Lower leg skin (tissue), 3 donors: ENCODE measurements around the gene CD164L2.

ENCODE experiments used
- POLR2A ChIP-seq, 2 donors: fragments of 450-650 bp; IDR thresholded peaks; one replicate each; pipeline ENCODE4 v1.6.1; 2016 to 2017; ENCODE audit warnings: antibody characterized with exemption in 2 of 2, mild to moderate bottlenecking in 1 of 2, moderate library complexity in 1 of 2
- TF ChIP-seq, protein P1 (sequence below), 3 donors: fragments of 450-650 bp; IDR thresholded peaks; one replicate each; pipeline ENCODE4 v1.5.1; 2016; ENCODE audit warnings: antibody characterized with exemption in 3 of 3, mild to moderate bottlenecking in 3 of 3, moderate library complexity in 2 of 3

DNA sequence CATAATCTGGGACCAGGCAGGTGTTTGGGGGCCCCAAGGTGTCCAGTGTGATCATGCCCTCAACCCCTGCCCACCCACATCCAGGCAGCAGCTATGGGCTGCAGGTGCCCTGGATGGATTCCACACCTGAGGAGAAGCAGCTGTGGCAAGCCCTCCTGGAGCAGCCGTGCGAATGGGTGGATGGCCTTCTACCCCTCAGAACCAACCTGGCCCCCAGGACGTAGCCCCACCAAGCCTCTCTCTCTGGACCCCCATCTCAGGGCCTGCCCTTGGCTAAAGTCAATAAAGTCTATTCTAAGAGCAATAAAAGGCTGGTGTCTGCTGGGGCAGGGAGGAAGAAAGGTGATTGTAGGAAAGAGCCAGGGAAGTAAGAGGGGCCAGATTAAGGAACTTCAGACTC, 29.5 kb downstream of the CD164L2 start:
- no peak for TF ChIP-seq POLR2A (IDR thresholded peaks at IDR 0.05)
- TF ChIP-seq, protein P1, sequence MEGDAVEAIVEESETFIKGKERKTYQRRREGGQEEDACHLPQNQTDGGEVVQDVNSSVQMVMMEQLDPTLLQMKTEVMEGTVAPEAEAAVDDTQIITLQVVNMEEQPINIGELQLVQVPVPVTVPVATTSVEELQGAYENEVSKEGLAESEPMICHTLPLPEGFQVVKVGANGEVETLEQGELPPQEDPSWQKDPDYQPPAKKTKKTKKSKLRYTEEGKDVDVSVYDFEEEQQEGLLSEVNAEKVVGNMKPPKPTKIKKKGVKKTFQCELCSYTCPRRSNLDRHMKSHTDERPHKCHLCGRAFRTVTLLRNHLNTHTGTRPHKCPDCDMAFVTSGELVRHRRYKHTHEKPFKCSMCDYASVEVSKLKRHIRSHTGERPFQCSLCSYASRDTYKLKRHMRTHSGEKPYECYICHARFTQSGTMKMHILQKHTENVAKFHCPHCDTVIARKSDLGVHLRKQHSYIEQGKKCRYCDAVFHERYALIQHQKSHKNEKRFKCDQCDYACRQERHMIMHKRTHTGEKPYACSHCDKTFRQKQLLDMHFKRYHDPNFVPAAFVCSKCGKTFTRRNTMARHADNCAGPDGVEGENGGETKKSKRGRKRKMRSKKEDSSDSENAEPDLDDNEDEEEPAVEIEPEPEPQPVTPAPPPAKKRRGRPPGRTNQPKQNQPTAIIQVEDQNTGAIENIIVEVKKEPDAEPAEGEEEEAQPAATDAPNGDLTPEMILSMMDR (IDR thresholded peaks at IDR 0.05), result no peak
